ENCODE data around the gene RUNX2.

DNA sequence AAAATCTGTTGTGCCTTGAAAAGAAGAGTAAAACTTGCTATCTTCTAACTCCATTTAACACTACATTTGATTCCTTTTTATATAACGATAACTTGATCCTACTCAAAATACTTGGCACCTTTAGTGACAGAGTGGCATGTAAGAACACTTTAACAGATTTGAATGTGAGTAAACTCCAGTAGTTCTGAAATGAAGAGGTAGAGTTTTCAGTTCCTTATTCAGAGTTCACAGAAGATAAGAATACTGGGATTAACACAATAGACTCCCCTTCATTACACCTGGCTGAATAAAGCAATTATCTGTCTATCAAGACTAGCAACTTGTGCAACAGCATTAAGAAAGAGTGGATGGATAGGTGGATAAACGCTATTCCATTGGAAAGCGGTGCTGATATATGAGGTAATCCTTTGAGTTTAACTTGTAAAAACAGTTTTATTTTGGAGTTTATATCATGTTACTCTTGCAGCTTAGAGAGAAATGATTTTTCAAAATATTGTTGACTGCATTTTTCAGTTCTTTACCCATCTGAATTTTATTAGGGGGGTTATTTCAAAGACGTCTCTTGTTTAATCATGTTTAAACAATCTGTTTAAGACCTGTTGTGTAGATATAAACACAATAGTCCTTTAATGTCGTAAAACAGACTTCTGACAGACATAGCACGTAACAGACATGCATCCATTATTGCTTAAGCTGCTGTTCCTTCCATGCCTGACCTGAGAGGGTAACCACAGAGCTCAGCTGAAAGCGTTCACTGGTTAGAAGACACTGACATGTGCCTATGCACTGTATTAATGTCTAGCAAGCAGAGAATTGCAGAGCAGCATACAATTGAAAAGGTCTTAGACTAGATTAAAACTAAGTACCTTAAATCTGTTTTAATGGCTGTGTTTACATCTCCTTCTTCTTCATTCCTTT lies 152.0 kb downstream of the RUNX2 start:
- TF ChIP-seq MAX (IDR thresholded peaks at IDR 0.05), result no peak
- TF ChIP-seq EP300 (IDR thresholded peaks at IDR 0.05; ENCODE audit: borderline replicate concordance), result no peak
- no peak for TF ChIP-seq TAF1 (IDR thresholded peaks at IDR 0.05; ENCODE audit: low read depth)
- TF ChIP-seq RAD21 (IDR thresholded peaks at IDR 0.05; ENCODE audit: low read depth), result no peak
- no peak for TF ChIP-seq CREB1 (IDR thresholded peaks at IDR 0.05; ENCODE audit: low read depth)
- TF ChIP-seq YY1 (IDR thresholded peaks at IDR 0.05; ENCODE audit: low read depth), result no peak
- no peak for TF ChIP-seq REST (IDR thresholded peaks at IDR 0.05; ENCODE audit: low read depth)
- TF ChIP-seq CEBPB (IDR thresholded peaks at IDR 0.05), result no peak
- no peak for TF ChIP-seq NFIC (IDR thresholded peaks at IDR 0.05)
- no peak for TF ChIP-seq ZBTB7A (IDR thresholded peaks at IDR 0.05; ENCODE audit: low read depth)
- TF ChIP-seq TCF12 (IDR thresholded peaks at IDR 0.05; ENCODE audit: low read depth), result no peak
- no peak for TF ChIP-seq TEAD4 (IDR thresholded peaks at IDR 0.05)
